ENCODE results near the gene HMCN1.

HMCN1 gene

DNA sequence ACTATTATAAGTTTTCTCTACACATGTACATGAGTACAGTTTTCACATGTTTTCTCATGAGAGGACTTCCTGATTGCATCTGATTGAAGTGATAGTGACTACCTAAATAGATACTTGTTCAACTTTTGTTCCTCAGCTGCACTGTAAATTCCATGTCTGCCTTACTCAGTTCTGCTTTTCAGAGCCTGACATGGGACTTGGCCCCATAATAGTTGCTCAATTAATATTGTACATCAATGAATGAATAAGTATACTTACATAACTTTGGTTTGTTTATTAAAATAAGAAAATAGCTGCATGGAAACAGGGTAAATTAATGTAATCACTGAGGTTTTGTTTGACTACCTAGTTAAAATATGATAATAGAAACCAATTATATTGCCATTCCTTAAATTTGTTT lies 78.7 kb downstream of the HMCN1 start:
- TF ChIP-seq, protein P1, sequence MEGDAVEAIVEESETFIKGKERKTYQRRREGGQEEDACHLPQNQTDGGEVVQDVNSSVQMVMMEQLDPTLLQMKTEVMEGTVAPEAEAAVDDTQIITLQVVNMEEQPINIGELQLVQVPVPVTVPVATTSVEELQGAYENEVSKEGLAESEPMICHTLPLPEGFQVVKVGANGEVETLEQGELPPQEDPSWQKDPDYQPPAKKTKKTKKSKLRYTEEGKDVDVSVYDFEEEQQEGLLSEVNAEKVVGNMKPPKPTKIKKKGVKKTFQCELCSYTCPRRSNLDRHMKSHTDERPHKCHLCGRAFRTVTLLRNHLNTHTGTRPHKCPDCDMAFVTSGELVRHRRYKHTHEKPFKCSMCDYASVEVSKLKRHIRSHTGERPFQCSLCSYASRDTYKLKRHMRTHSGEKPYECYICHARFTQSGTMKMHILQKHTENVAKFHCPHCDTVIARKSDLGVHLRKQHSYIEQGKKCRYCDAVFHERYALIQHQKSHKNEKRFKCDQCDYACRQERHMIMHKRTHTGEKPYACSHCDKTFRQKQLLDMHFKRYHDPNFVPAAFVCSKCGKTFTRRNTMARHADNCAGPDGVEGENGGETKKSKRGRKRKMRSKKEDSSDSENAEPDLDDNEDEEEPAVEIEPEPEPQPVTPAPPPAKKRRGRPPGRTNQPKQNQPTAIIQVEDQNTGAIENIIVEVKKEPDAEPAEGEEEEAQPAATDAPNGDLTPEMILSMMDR (IDR thresholded peaks at IDR 0.05; ENCODE audit: poor library complexity, severe bottlenecking): no peak
- Histone ChIP-seq H3K4me1 (ENCODE audit: insufficient read depth, poor library complexity, severe bottlenecking) (no peaks in the 10 kb centered on the region), H3K4me3 (ENCODE audit: severe bottlenecking) (no peak overlapping the region), H3K9me3 (ENCODE audit: severe bottlenecking) (no peaks in the 10 kb centered on the region), H3K27me3 (ENCODE audit: insufficient read depth, poor library complexity, severe bottlenecking) (no peaks in the 10 kb centered on the region), H3K36me3 (ENCODE audit: low read depth) (no peaks in the 10 kb centered on the region), H3K27ac (ENCODE audit: poor library complexity, severe bottlenecking) (no peak overlapping the region)
- no peak for ATAC-seq (ENCODE audit: low read depth)
- no peak for DNase-seq (ENCODE audit: low spot score)

DNA sequence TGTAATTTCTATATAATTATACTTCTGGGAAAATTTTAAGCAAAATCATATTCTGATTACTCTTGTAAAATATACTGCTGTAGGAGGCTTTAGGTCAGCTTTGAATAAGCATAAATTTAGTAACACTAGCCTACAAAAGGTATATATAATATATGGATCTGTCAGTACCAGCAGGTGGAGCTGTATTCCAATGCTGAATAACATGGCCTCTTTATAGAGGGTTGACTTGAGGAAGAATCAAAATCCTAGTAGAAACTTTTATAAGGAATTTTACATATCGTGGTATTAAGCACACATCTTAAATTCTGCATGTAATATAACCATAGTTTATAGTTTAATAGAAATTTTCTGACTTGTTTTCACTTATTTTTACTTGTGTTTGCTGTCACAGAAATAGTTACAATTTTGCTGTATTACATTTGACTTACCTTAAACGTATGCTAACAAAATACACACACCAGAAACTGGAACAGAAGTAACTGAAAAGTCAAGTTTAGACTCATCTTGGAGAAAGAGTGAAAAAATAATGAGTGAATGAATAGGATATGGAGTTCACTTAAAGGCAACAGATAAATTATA lies 79.3 kb downstream of the HMCN1 start:
- Histone ChIP-seq H3K9me3 (ENCODE audit: severe bottlenecking) (no peaks in the 10 kb centered on the region), H3K4me1 (ENCODE audit: insufficient read depth, poor library complexity, severe bottlenecking) (no peaks in the 10 kb centered on the region), H3K27ac (ENCODE audit: poor library complexity, severe bottlenecking) (no peak overlapping the region), H3K36me3 (ENCODE audit: low read depth) (no peaks in the 10 kb centered on the region), H3K27me3 (ENCODE audit: insufficient read depth, poor library complexity, severe bottlenecking) (no peaks in the 10 kb centered on the region), H3K4me3 (ENCODE audit: severe bottlenecking) (no peak overlapping the region)
- peak; percentile 82 for ATAC-seq (ENCODE audit: low read depth)
- TF ChIP-seq, protein P1 (IDR thresholded peaks at IDR 0.05; ENCODE audit: poor library complexity, severe bottlenecking): peak; percentile 83
- DNase-seq (ENCODE audit: low spot score): no peak

DNA sequence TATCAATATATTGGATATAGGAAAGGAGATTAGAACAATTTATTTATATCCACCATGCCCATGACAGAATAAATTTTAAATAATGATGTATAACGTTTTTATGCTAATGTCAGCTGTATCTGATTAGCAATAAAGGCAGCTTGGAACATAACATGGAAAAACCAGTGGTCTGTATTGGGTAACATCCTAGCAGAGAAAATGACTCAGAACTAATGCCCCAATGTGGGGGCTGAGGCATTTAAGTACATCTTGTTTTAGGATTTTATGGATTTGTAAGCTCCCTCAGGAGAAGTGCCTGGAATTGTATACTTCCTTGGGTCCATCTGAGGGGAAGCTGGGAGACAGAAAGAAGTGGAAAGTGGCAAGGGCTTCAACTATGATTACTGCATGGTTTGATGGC lies 82.3 kb downstream of the HMCN1 start:
- H3K9me3 ChIP-seq (ENCODE audit: severe bottlenecking): no peaks in the 10 kb centered on the region
- TF ChIP-seq, protein P1 (IDR thresholded peaks at IDR 0.05; ENCODE audit: poor library complexity, severe bottlenecking): no peak
- DNase-seq (ENCODE audit: low spot score) (no peak), ATAC-seq (ENCODE audit: low read depth) (no peak)
- H3K27me3 ChIP-seq (ENCODE audit: insufficient read depth, poor library complexity, severe bottlenecking): no peaks in the 10 kb centered on the region
- no peak overlapping the region for H3K4me3 ChIP-seq (ENCODE audit: severe bottlenecking)
- H3K4me1 ChIP-seq (ENCODE audit: insufficient read depth, poor library complexity, severe bottlenecking): no peaks in the 10 kb centered on the region
- no peak overlapping the region for H3K27ac ChIP-seq (ENCODE audit: poor library complexity, severe bottlenecking)
- H3K36me3 ChIP-seq (ENCODE audit: low read depth): no peaks in the 10 kb centered on the region

DNA sequence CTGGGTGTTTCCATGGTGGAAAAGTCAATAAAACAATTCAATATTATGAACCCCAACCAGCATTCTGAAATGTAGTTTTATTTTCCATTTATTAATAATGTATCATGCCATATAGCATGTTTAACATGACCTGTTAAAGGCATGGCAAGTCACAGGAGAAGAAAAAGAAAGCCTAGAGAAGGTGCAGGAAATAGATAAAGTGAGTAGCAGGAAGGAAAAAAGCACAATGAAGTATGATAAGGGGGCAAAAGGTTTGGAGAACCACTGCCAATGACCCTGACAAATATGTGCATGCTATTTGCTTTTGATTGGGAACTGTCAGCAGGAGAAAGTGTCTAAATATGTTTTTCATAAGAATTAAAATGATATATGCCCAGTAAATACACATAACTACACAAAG lies 85.6 kb downstream of the HMCN1 start:
- TF ChIP-seq, protein P1 (IDR thresholded peaks at IDR 0.05; ENCODE audit: poor library complexity, severe bottlenecking): no peak
- H3K4me3 ChIP-seq (ENCODE audit: severe bottlenecking): no peak overlapping the region
- no peak overlapping the region for H3K27ac ChIP-seq (ENCODE audit: poor library complexity, severe bottlenecking)
- no peak for DNase-seq (ENCODE audit: low spot score)
- H3K9me3 ChIP-seq (ENCODE audit: severe bottlenecking): no peaks in the 10 kb centered on the region
- no peaks in the 10 kb centered on the region for H3K4me1 ChIP-seq (ENCODE audit: insufficient read depth, poor library complexity, severe bottlenecking)
- H3K36me3 ChIP-seq (ENCODE audit: low read depth): no peaks in the 10 kb centered on the region
- H3K27me3 ChIP-seq (ENCODE audit: insufficient read depth, poor library complexity, severe bottlenecking): no peaks in the 10 kb centered on the region
- no peak for ATAC-seq (ENCODE audit: low read depth)

DNA sequence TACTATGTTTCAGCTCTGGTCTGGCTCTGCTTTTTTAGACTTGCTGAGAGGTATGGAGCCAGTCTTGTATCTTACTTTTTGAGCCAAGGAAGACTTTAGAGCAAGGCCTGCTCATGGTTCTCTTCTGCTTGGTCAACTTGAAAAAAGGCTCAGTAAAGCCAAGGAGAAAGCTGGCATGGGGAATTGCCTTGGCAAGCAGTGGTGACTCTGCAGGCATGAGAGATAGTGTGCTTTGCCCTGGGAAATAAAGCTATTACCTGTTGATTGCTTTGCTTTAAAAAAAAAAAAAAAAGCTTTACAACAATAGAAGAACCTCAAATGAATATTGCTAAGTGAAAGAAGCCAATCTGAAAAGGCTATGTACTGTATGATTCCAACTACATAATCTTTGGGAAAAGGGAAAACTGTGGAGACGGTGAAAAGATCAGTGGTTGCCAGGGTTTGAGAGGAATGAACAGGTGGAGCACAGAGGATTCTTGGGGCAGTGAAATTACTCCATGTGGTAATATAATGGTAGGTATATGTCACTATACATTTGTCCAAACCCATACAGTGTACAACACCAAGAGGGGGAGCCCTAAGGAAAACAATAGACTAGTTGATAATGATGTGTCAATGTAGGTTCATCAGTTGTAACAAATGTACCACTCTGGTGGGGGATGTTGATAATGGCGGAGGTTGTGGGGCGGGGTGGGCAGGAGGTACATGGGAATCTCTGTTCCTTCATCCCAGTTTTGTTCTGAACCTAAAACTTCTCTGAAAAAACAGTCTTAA lies 87.6 kb downstream of the HMCN1 start:
- TF ChIP-seq, protein P1 (IDR thresholded peaks at IDR 0.05; ENCODE audit: poor library complexity, severe bottlenecking): peak; percentile 4
- Histone ChIP-seq H3K27me3 (ENCODE audit: insufficient read depth, poor library complexity, severe bottlenecking) (peaks cover 3% of the 10 kb centered on the region), H3K4me1 (ENCODE audit: insufficient read depth, poor library complexity, severe bottlenecking) (no peaks in the 10 kb centered on the region), H3K9me3 (ENCODE audit: severe bottlenecking) (no peaks in the 10 kb centered on the region), H3K4me3 (ENCODE audit: severe bottlenecking) (no peak overlapping the region), H3K36me3 (ENCODE audit: low read depth) (no peaks in the 10 kb centered on the region), H3K27ac (ENCODE audit: poor library complexity, severe bottlenecking) (no peak overlapping the region)
- ATAC-seq (ENCODE audit: low read depth): 0 out of 3 replicates have a peak, but pooled peaks have one; percentile 55
- no peak for DNase-seq (ENCODE audit: low spot score)

Measured in RWPE2 (cell line).